Liver (tissue), 9 donors: Measurements from ENCODE around the gene FKRP. TPM values are rescaled to one million over a fixed set of nuclear protein-coding genes. Genes with fewer than 3 reads are reported as not detected.
"Not testable (repeated sequence)": the region's sequence is repeated elsewhere in the genome, so short reads cannot be mapped to it uniquely, and the experiment has no call there.

ENCODE experiments used
- DNase-seq: peaks from one replicate; pipeline ENCODE4 v3.0.0-alpha.2; 2017; ENCODE audit warnings: low spot score
- H3K27ac ChIP-seq, 2 donors: one replicate each; pipeline ENCODE4 v1.7.0; 2013; ENCODE audit warnings: inconsistent platforms in 2 of 2, low read length in 2 of 2, control low read depth in 1 of 2, low read depth in 1 of 2, mild to moderate bottlenecking in 1 of 2
- H3K27me3 ChIP-seq, 4 donors: one replicate each; pipeline versions ENCODE4 v1.6.1 to v1.7.0; 2013; ENCODE audit warnings: low read length in 3 of 4, inconsistent platforms in 1 of 4, mild to moderate bottlenecking in 1 of 4, moderate library complexity in 1 of 4; ENCODE audit not compliant: control insufficient read depth in 4 of 4, insufficient read depth in 4 of 4
- H3K36me3 ChIP-seq, 4 donors: one replicate each; pipeline versions ENCODE4 v1.6.1 to v1.7.0; 2013; ENCODE audit warnings: low read length in 3 of 4, mild to moderate bottlenecking in 3 of 4, low read depth in 1 of 4, moderate library complexity in 1 of 4; ENCODE audit not compliant: control insufficient read depth in 4 of 4, insufficient read depth in 3 of 4
- H3K4me1 ChIP-seq, 4 donors: one replicate each; pipeline versions ENCODE4 v1.6.1 to v1.7.0; 2013; ENCODE audit warnings: low read length in 3 of 4, mild to moderate bottlenecking in 3 of 4, moderate library complexity in 1 of 4; ENCODE audit not compliant: control insufficient read depth in 4 of 4, insufficient read depth in 4 of 4
- H3K4me3 ChIP-seq, 3 donors: one replicate each; pipeline versions ENCODE4 v1.6.1 to v1.7.0; 2013; ENCODE audit warnings: low read length in 3 of 3, control low read depth in 1 of 3, low read depth in 1 of 3, mild to moderate bottlenecking in 1 of 3
- H3K9ac ChIP-seq, 2 donors: one replicate each; pipeline ENCODE4 v1.7.0; 2013; ENCODE audit warnings: low read length in 2 of 2, mild to moderate bottlenecking in 2 of 2, moderate library complexity in 2 of 2, control low read depth in 1 of 2, low read depth in 1 of 2
- H3K9me3 ChIP-seq, 4 donors: one replicate each; pipeline versions ENCODE4 v1.6.1 to v1.7.0; 2013; ENCODE audit warnings: low read length in 3 of 4; ENCODE audit not compliant: control insufficient read depth in 4 of 4
- ATF3 ChIP-seq: IDR thresholded peaks from 2 replicates; pipeline ENCODE4 v1.6.1; 2016; ENCODE audit warnings: antibody characterized with exemption
- CTCF ChIP-seq: fragments of 150-350 bp; IDR thresholded peaks from 2 replicates; pipeline ENCODE4 v1.5.1; 2017; ENCODE audit warnings: improper control_type of control experiment, low read depth, low read length; ENCODE audit not compliant: missing input control
- EGR1 ChIP-seq, 2 donors: IDR thresholded peaks; 2 replicates each; pipeline ENCODE4 v1.6.1; 2016 to 2018; ENCODE audit warnings: antibody characterized with exemption in 2 of 2, low read depth in 2 of 2
- HNF4A ChIP-seq, 2 donors: conservative IDR thresholded peaks; 2 replicates each; pipeline ENCODE4 v1.6.1; 2016; ENCODE audit warnings: antibody characterized with exemption in 2 of 2, mild to moderate bottlenecking in 2 of 2
- NR2F2 ChIP-seq: IDR thresholded peaks from 2 replicates; pipeline ENCODE4 v1.6.1; 2016; ENCODE audit warnings: antibody characterized with exemption
- RAD21 ChIP-seq, 2 donors: IDR thresholded peaks; 2 replicates each; pipeline ENCODE4 v1.6.1; 2016; ENCODE audit warnings: antibody characterized with exemption in 2 of 2, mild to moderate bottlenecking in 2 of 2
- RXRA ChIP-seq, 2 donors: IDR thresholded peaks; 2 replicates each; pipeline ENCODE4 v1.6.1; 2017 to 2018; ENCODE audit warnings: antibody characterized with exemption in 2 of 2, mild to moderate bottlenecking in 1 of 2
- SP1 ChIP-seq: IDR thresholded peaks from 2 replicates; pipeline ENCODE4 v1.6.1; 2018; ENCODE audit warnings: antibody characterized with exemption, mild to moderate bottlenecking
- TAF1 ChIP-seq: conservative IDR thresholded peaks from 2 replicates; pipeline ENCODE4 v1.6.1; 2016; ENCODE audit warnings: antibody characterized with exemption, mild to moderate bottlenecking
- YY1 ChIP-seq: IDR thresholded peaks from 2 replicates; pipeline ENCODE4 v1.6.1; 2016; ENCODE audit warnings: antibody characterized with exemption, mild to moderate bottlenecking
- WGBS: extraction: QIAGEN DNeasy Blood & Tissue Kit; methylation state at CpG from one replicate; pipeline ENCODE4 v1.1.7; 2013; 5-methylcytosine and 5-hydroxymethylcytosine counted together
- polyA plus RNA-seq, 2 donors: library from polyadenylated mRNA; stranded (reverse) in 1 of 2; unstranded in 1 of 2; fragments of 200-250 nt in 1 of 2; fragments of >200 nt in 1 of 2; fragmentation: Nextera tagmentation in 1 of 2; extraction: Ambion mirVana in 1 of 2; gene quantifications; one replicate each; pipeline versions ENCODE4 v1.2.1 to v1.2.3, GENCODE V29; 2013 to 2015
- total RNA-seq, 2 donors: library from RNA; depleted of rRNA; stranded (reverse); fragments of >200 nt; gene quantifications; one replicate each; pipeline ENCODE4 v1.2.3, GENCODE V29; 2014
- TF ChIP-seq, protein P1 (sequence below): IDR thresholded peaks from 2 replicates; pipeline ENCODE4 v1.6.1; 2016; ENCODE audit warnings: antibody characterized with exemption, mild to moderate bottlenecking
- TF ChIP-seq, protein P2 (sequence below): IDR thresholded peaks from 2 replicates; pipeline ENCODE4 v1.6.1; 2016; ENCODE audit warnings: antibody characterized with exemption
- TF ChIP-seq, protein P3 (sequence below): IDR thresholded peaks from 2 replicates; pipeline ENCODE4 v1.6.1; 2016; ENCODE audit warnings: antibody characterized with exemption
- donor health status: healthy.
- donor health status: healthy.
- donor health status: healthy.
- donor health status: healthy.
- donor health status: healthy.

Gene FKRP
- total and polyA plus RNA-seq, 4 donors, result 2.5 to 11.1 (median 8.1) TPM

DNA sequence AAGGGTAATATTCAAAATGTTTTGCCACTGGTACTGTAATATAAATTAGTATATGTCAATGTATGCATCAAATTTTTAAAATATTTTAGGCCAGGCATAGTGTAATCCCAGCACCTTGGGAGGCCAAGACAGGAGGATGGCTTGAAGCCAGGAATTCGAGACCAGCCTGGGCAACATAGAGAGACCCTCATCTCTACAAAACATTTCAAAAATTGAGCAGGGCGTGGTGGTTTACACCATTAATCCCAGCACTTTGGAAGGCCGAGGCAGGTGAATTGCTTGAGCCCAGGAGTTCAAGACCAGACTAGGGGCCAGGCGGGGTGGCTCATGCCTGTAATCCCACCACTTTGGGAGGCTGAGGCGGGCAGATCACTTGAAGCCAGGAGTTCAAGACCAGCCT lies 14.5 kb downstream of the FKRP start:
- Histone ChIP-seq H3K27ac (no peak overlapping the region), H3K36me3 (peaks cover 0 to 2% (median 0%) of the 10 kb centered on the region in 4 donors), H3K9me3 (no peaks in the 10 kb centered on the region), H3K27me3 (no peaks in the 10 kb centered on the region), H3K9ac (no peak overlapping the region), H3K4me1 (peaks cover 1 to 6% (median 3%) of the 10 kb centered on the region in 4 donors), H3K4me3 (no peak overlapping the region)
- WGBS, result 97% methylated on average over 5 of the region's 5 CpGs
- TF ChIP-seq HNF4A (conservative IDR thresholded peaks at IDR 0.05) (no peak), RXRA (IDR thresholded peaks at IDR 0.05) (no peak), TAF1 (no peak), EGR1 (IDR thresholded peaks at IDR 0.05; ENCODE audit: low read depth in 2 of 2) (no peak), NR2F2 (no peak), ATF3 (no peak), RAD21 (IDR thresholded peaks at IDR 0.05) (no peak), SP1 (no peak)
- TF ChIP-seq, protein P1, sequence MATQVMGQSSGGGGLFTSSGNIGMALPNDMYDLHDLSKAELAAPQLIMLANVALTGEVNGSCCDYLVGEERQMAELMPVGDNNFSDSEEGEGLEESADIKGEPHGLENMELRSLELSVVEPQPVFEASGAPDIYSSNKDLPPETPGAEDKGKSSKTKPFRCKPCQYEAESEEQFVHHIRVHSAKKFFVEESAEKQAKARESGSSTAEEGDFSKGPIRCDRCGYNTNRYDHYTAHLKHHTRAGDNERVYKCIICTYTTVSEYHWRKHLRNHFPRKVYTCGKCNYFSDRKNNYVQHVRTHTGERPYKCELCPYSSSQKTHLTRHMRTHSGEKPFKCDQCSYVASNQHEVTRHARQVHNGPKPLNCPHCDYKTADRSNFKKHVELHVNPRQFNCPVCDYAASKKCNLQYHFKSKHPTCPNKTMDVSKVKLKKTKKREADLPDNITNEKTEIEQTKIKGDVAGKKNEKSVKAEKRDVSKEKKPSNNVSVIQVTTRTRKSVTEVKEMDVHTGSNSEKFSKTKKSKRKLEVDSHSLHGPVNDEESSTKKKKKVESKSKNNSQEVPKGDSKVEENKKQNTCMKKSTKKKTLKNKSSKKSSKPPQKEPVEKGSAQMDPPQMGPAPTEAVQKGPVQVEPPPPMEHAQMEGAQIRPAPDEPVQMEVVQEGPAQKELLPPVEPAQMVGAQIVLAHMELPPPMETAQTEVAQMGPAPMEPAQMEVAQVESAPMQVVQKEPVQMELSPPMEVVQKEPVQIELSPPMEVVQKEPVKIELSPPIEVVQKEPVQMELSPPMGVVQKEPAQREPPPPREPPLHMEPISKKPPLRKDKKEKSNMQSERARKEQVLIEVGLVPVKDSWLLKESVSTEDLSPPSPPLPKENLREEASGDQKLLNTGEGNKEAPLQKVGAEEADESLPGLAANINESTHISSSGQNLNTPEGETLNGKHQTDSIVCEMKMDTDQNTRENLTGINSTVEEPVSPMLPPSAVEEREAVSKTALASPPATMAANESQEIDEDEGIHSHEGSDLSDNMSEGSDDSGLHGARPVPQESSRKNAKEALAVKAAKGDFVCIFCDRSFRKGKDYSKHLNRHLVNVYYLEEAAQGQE, result no peak
- DNase-seq, result no peak

GRCh38 chr19:46760897-46761296 lies 15.0 kb downstream of the FKRP start:
- H3K9me3 ChIP-seq, H3K4me1 ChIP-seq, H3K9ac ChIP-seq, H3K36me3 ChIP-seq, DNase-seq, H3K4me3 ChIP-seq, H3K27me3 ChIP-seq: not testable (repeated sequence)
- WGBS, result 66% methylated on average over 4 of the region's 4 CpGs
- H3K27ac ChIP-seq, result peak overlapping the region; percentile 60 to 84

GRCh38 chr19:46761418-46761831 lies 15.6 kb downstream of the FKRP start:
- H3K27ac ChIP-seq, result peak overlapping the region; percentile 60 to 84
- H3K4me3 ChIP-seq, result no peak overlapping the region
- 28% methylated on average over 5 of the region's 5 CpGs for WGBS
- no peaks in the 10 kb centered on the region for H3K9me3 ChIP-seq
- H3K4me1 ChIP-seq, result peaks cover 0 to 6% (median 3%) of the 10 kb centered on the region in 4 donors
- no peak for DNase-seq
- TF ChIP-seq HNF4A (conservative IDR thresholded peaks at IDR 0.05) (peak; percentile 42 to 48), YY1 (peak; percentile 16), RXRA (IDR thresholded peaks at IDR 0.05) (peak; percentile 32 to 35), SP1 (peak; percentile 62), ATF3 (no peak), CTCF (no peak)
- TF ChIP-seq, protein P2, sequence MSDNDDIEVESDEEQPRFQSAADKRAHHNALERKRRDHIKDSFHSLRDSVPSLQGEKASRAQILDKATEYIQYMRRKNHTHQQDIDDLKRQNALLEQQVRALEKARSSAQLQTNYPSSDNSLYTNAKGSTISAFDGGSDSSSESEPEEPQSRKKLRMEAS, result peak; percentile 98
- TF ChIP-seq, protein P1, result no peak
- TF ChIP-seq, protein P3, sequence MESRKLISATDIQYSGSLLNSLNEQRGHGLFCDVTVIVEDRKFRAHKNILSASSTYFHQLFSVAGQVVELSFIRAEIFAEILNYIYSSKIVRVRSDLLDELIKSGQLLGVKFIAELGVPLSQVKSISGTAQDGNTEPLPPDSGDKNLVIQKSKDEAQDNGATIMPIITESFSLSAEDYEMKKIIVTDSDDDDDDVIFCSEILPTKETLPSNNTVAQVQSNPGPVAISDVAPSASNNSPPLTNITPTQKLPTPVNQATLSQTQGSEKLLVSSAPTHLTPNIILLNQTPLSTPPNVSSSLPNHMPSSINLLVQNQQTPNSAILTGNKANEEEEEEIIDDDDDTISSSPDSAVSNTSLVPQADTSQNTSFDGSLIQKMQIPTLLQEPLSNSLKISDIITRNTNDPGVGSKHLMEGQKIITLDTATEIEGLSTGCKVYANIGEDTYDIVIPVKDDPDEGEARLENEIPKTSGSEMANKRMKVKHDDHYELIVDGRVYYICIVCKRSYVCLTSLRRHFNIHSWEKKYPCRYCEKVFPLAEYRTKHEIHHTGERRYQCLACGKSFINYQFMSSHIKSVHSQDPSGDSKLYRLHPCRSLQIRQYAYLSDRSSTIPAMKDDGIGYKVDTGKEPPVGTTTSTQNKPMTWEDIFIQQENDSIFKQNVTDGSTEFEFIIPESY, result no peak
- H3K27me3 ChIP-seq, result no peaks in the 10 kb centered on the region
- H3K9ac ChIP-seq, result no peak overlapping the region
- H3K36me3 ChIP-seq, result peaks cover 0 to 2% (median 0%) of the 10 kb centered on the region in 4 donors
